Naive B cell (primary cell): ENCODE measurements around the gene CDKN2D. TPM values are rescaled to one million over a fixed set of nuclear protein-coding genes. Genes with fewer than 3 reads are reported as not detected.

Experiments used
- ATAC-seq, 2 donors: fragments of 150-1000 bp; cut with Tn5 transposase; 2 replicates each; pipeline ENCODE4 v1.10.0; 2021; ENCODE audit warnings: low read depth in 2 of 2, mild to moderate bottlenecking in 2 of 2, moderate library complexity in 2 of 2
- DNase-seq: peaks from one replicate; pipeline ENCODE4 v3.0.0; 2022
- H3K27ac Mint-ChIP-seq, 6 donors: one replicate each; pipeline ENCODE4 v1.8.0; 2020 to 2022; ENCODE audit warnings: mild to moderate bottlenecking in 6 of 6, mixed read lengths in 6 of 6, moderate library complexity in 5 of 6, inconsistent platforms in 2 of 6
- H3K27me3 Mint-ChIP-seq, 3 donors: one replicate each; pipeline ENCODE4 v1.8.0; 2021 to 2022; ENCODE audit warnings: mixed read lengths in 3 of 3, mild to moderate bottlenecking in 1 of 3
- H3K36me3 Mint-ChIP-seq, 2 donors: one replicate each; pipeline ENCODE4 v1.8.0; 2020 to 2022; ENCODE audit warnings: mixed read lengths in 2 of 2, inconsistent platforms in 1 of 2, mild to moderate bottlenecking in 1 of 2
- H3K4me1 Mint-ChIP-seq, 3 donors: one replicate each; pipeline ENCODE4 v1.8.0; 2020 to 2022; ENCODE audit warnings: mixed read lengths in 3 of 3, inconsistent platforms in 1 of 3, mild to moderate bottlenecking in 1 of 3, moderate library complexity in 1 of 3
- H3K4me3 Mint-ChIP-seq, 8 donors: one replicate each; pipeline ENCODE4 v1.8.0; 2020 to 2022; ENCODE audit warnings: mild to moderate bottlenecking in 8 of 8, mixed read lengths in 8 of 8, moderate library complexity in 8 of 8, inconsistent platforms in 2 of 8
- H3K9me3 Mint-ChIP-seq, 7 donors: one replicate each; pipeline ENCODE4 v1.8.0; 2020 to 2022; ENCODE audit warnings: mixed read lengths in 7 of 7, mild to moderate bottlenecking in 5 of 7, inconsistent platforms in 2 of 7, moderate library complexity in 1 of 7
- polyA plus RNA-seq, 6 donors: library from polyadenylated mRNA; unstranded; fragments of 300-500 nt; fragmentation: Illumina TruSeq; gene quantifications; one replicate each; pipeline ENCODE4 v1.2.3, GENCODE V29; 2021; ENCODE audit warnings: low read depth in 6 of 6

Gene CDKN2D
- 100 to 1,000 TPM; 110 to 209 (median 153) TPM for polyA plus RNA-seq

GRCh38 chr19:10568826-10569651 is at the start of gene CDKN2D:
CDKN2D (minus strand) TSS chr19:10568979; CDS start chr19:10568653, 326 bp downstream.
- H3K27me3 Mint-ChIP-seq: no peaks in the 10 kb centered on the region
- H3K36me3 Mint-ChIP-seq: no peaks in the 10 kb centered on the region
- ATAC-seq: peak; percentile 70 to 74
- peak within 1 kb of the TSS; percentile 91 to 100 (median 98) for H3K27ac Mint-ChIP-seq
- no peaks in the 10 kb centered on the region for H3K9me3 Mint-ChIP-seq
- peak; percentile 100 for DNase-seq
- peak within 1 kb of the TSS; percentile 86 to 100 (median 96) for H3K4me3 Mint-ChIP-seq
- peaks cover 49 to 54% (median 49%) of the 10 kb centered on the region in 3 donors for H3K4me1 Mint-ChIP-seq

GRCh38 chr19:10617409-10618121 is 48.8 kb upstream of the CDKN2D start:
- H3K4me1 Mint-ChIP-seq: peaks cover 38 to 80% (median 56%) of the 10 kb centered on the region in 3 donors
- peak overlapping the region; percentile 51 to 97 (median 88) for H3K27ac Mint-ChIP-seq
- peak overlapping the region in 7 of 8 donors; percentile 11 to 57 (median 35) for H3K4me3 Mint-ChIP-seq
- DNase-seq (no peak), ATAC-seq (no peak)
- H3K36me3 Mint-ChIP-seq: peaks cover 0 to 8% of the 10 kb centered on the region in 2 donors
- no peaks in the 10 kb centered on the region for H3K27me3 Mint-ChIP-seq
- no peaks in the 10 kb centered on the region for H3K9me3 Mint-ChIP-seq

GRCh38 chr19:10615429-10616023 is 46.7 kb upstream of the CDKN2D start:
- DNase-seq (peak; percentile 35), ATAC-seq (peak; percentile 79 to 89)
- no peaks in the 10 kb centered on the region for H3K36me3 Mint-ChIP-seq
- peak overlapping the region; percentile 77 to 94 (median 86) for H3K27ac Mint-ChIP-seq
- peaks cover 22 to 70% (median 38%) of the 10 kb centered on the region in 3 donors for H3K4me1 Mint-ChIP-seq
- no peaks in the 10 kb centered on the region for H3K9me3 Mint-ChIP-seq
- H3K27me3 Mint-ChIP-seq: no peaks in the 10 kb centered on the region
- peak overlapping the region; percentile 32 to 89 (median 83) for H3K4me3 Mint-ChIP-seq

GRCh38 chr19:10612499-10613119 is 43.8 kb upstream of the CDKN2D start:
- H3K36me3 Mint-ChIP-seq: no peaks in the 10 kb centered on the region
- no peak for DNase-seq
- no peaks in the 10 kb centered on the region for H3K9me3 Mint-ChIP-seq
- peaks cover 19 to 70% (median 32%) of the 10 kb centered on the region in 3 donors for H3K4me1 Mint-ChIP-seq
- no peak for ATAC-seq
- peak overlapping the region in 5 of 8 donors; percentile 20 to 68 (median 47) for H3K4me3 Mint-ChIP-seq
- H3K27ac Mint-ChIP-seq: peak overlapping the region in 5 of 6 donors; percentile 19 to 95 (median 41)
- no peaks in the 10 kb centered on the region for H3K27me3 Mint-ChIP-seq

- DNase-seq (no peak), ATAC-seq (no peak)
- Mint-ChIP-seq H3K4me1 (peaks cover 14 to 68% (median 30%) of the 10 kb centered on the region in 3 donors), H3K4me3 (peak overlapping the region in 2 of 8 donors; percentile 16 to 37), H3K27me3 (no peaks in the 10 kb centered on the region), H3K27ac (peak overlapping the region in 3 of 6 donors; percentile 22 to 36 (median 29)), H3K9me3 (no peaks in the 10 kb centered on the region), H3K36me3 (no peaks in the 10 kb centered on the region)
Measured at GRCh38 chr19:10611907-10612306, 43.1 kb upstream of the CDKN2D start.

GRCh38 chr19:10604460-10604980 is 35.7 kb upstream of the CDKN2D start:
- H3K4me3 Mint-ChIP-seq: peak overlapping the region; percentile 88 to 100 (median 99)
- H3K4me1 Mint-ChIP-seq: peaks cover 20 to 71% (median 37%) of the 10 kb centered on the region in 3 donors
- no peak for DNase-seq
- H3K27ac Mint-ChIP-seq: peak overlapping the region; percentile 97 to 100 (median 100)
- no peaks in the 10 kb centered on the region for H3K9me3 Mint-ChIP-seq
- H3K27me3 Mint-ChIP-seq: no peaks in the 10 kb centered on the region
- H3K36me3 Mint-ChIP-seq: peaks cover 0 to 8% of the 10 kb centered on the region in 2 donors
- ATAC-seq: peak; percentile 19 to 26

- no peaks in the 10 kb centered on the region for H3K9me3 Mint-ChIP-seq
- peaks cover 20 to 66% (median 37%) of the 10 kb centered on the region in 3 donors for H3K4me1 Mint-ChIP-seq
- DNase-seq (peak; percentile 76), ATAC-seq (peak; percentile 51 to 56)
- peak overlapping the region; percentile 88 to 100 (median 99) for H3K4me3 Mint-ChIP-seq
- peaks cover 0 to 8% of the 10 kb centered on the region in 2 donors for H3K36me3 Mint-ChIP-seq
- H3K27ac Mint-ChIP-seq: peak overlapping the region; percentile 97 to 100 (median 100)
- H3K27me3 Mint-ChIP-seq: no peaks in the 10 kb centered on the region
Measured at GRCh38 chr19:10603873-10604459, 35.2 kb upstream of the CDKN2D start.

GRCh38 chr19:10603084-10603872 is 34.5 kb upstream of the CDKN2D start:
- Mint-ChIP-seq H3K27ac (peak overlapping the region; percentile 97 to 100 (median 100)), H3K36me3 (peaks cover 0 to 8% of the 10 kb centered on the region in 2 donors), H3K9me3 (no peaks in the 10 kb centered on the region), H3K4me3 (peak overlapping the region; percentile 88 to 100 (median 99)), H3K4me1 (peaks cover 20 to 61% (median 37%) of the 10 kb centered on the region in 3 donors), H3K27me3 (no peaks in the 10 kb centered on the region)
- DNase-seq (peak; percentile 87), ATAC-seq (peak; percentile 53 to 56)

GRCh38 chr19:10602330-10603083 is 33.7 kb upstream of the CDKN2D start:
- H3K27ac Mint-ChIP-seq: peak overlapping the region; percentile 97 to 100 (median 100)
- peak overlapping the region; percentile 88 to 100 (median 99) for H3K4me3 Mint-ChIP-seq
- peaks cover 0 to 8% of the 10 kb centered on the region in 2 donors for H3K36me3 Mint-ChIP-seq
- ATAC-seq (peak; percentile 61 to 68), DNase-seq (peak; percentile 82)
- H3K4me1 Mint-ChIP-seq: peaks cover 24 to 62% (median 44%) of the 10 kb centered on the region in 3 donors
- H3K27me3 Mint-ChIP-seq: no peaks in the 10 kb centered on the region
- no peaks in the 10 kb centered on the region for H3K9me3 Mint-ChIP-seq

- DNase-seq: no peak
- ATAC-seq: no peak
- peak overlapping the region; percentile 75 to 98 (median 78) for H3K4me3 Mint-ChIP-seq
- no peaks in the 10 kb centered on the region for H3K27me3 Mint-ChIP-seq
- no peaks in the 10 kb centered on the region for H3K9me3 Mint-ChIP-seq
- H3K36me3 Mint-ChIP-seq: peaks cover 0 to 8% of the 10 kb centered on the region in 2 donors
- peaks cover 27 to 60% (median 45%) of the 10 kb centered on the region in 3 donors for H3K4me1 Mint-ChIP-seq
- peak overlapping the region in 5 of 6 donors; percentile 33 to 100 (median 87) for H3K27ac Mint-ChIP-seq
Measured at GRCh38 chr19:10601999-10602329, 33.2 kb upstream of the CDKN2D start.

- peaks cover 0 to 8% of the 10 kb centered on the region in 2 donors for H3K36me3 Mint-ChIP-seq
- no peaks in the 10 kb centered on the region for H3K9me3 Mint-ChIP-seq
- H3K4me1 Mint-ChIP-seq: peaks cover 39 to 63% (median 57%) of the 10 kb centered on the region in 3 donors
- peak overlapping the region in 3 of 8 donors; percentile 57 to 75 (median 70) for H3K4me3 Mint-ChIP-seq
- no peak for DNase-seq
- H3K27me3 Mint-ChIP-seq: no peaks in the 10 kb centered on the region
- ATAC-seq: no peak
- peak overlapping the region in 2 of 6 donors; percentile 28 to 87 for H3K27ac Mint-ChIP-seq
Measured at GRCh38 chr19:10600149-10600548, 31.4 kb upstream of the CDKN2D start.
